ENCODE measurements around the gene RANGAP1.

RANGAP1 gene

GRCh38 chr22:41234815-41235695, 50.9 kb downstream of the RANGAP1 start:
- DNase-seq (ENCODE audit: low spot score) = no peak

GRCh38 chr22:41231369-41231768, 54.6 kb downstream of the RANGAP1 start:
- no peak for DNase-seq (ENCODE audit: low spot score)

DNA sequence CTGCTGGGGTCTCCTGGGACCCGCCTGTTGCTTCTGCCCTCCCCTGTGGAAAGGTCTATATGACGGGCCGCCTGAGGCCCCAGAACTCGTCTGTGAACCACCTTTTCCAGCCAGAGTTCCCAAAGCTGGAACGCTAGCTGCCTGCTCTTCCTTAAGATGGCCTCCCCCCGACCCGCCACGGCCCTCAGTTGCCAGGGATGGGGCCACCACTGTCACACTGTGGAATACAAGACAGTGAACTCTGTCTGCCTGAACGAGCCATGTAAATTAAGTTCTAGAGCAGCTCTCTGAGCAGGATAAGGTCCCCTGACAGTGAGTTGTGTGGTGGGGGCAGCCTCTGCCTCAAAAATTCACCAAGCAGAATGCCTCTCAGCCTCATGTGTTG, 55.6 kb downstream of the RANGAP1 start:
- DNase-seq (ENCODE audit: low spot score) = no peak

DNA sequence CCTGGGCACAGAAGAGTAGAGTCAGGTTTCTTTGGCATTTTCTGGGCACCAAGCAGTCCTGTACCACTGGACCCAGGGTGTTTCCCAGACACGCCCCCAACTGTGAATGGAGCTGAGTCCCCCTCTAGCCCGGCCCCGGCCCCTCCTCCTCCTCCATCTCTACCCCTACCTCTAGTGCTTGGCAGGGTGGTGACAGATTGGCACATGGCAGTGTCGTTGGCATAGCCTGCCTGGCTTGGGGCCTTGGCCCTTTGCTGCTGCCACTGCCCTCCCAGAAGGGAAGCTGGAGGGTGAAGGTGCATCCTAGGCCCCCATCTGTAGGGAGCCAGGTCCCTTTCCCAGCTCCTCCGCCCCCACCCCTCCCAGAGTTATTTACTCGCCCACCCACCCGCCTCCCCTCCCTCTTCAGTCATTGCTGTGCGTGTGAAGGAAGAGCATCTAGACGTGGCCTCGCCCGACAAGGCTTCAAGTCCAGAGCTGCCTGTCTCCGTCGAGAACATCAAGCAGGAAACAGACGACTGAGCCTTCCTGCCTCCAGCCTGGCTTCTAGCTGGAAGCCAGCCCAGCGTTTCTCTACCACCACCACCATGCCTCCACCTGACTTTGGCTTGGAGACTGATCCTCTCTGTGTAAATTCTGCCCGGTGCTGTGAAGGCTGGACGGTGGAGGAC, 56.1 kb downstream of the RANGAP1 start:
- no peak for DNase-seq (ENCODE audit: low spot score)

DNA sequence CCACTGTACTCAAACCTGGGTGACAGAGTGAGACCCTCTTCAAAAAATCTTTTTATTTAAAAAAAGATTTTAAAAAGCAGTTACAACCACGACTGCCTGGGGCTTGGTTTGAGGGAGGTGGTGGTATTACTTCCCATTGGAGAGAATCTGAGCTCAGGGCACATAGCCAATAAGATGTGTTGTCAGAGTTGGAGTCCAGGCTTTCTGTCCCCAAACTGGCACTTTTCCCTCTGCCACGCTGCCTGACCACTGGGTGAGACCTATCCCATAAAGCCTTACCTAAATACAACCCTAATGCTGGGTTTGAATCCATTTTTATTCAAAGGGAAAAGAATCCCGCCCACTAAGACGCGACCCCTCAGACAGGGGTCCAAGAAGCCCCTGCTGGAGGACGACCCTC, 56.8 kb downstream of the RANGAP1 start:
- DNase-seq (ENCODE audit: low spot score) = no peak

GRCh38 chr22:41226723-41227655, 59.0 kb downstream of the RANGAP1 start:
- DNase-seq (ENCODE audit: low spot score) = no peak

DNA sequence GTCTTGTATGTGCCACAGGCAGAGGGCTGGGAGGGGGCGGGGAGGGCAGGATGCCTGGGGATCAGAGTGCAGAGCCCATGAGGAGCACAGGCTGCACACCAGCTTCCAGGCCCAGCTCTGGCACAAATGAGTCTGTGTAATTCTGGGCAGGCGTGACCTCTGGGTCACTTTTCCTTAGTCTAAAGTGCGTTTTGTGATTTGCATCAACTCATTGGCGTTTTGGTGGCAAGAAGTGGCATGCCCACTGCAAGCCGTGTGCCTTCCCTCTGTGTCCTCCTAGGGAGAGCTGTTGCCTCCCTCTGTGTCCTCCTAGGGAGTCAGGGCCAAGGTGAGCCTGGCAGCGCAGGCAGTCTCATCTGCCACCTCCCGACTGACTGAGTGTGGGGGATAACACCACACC, 62.5 kb downstream of the RANGAP1 start:
- no peak for DNase-seq (ENCODE audit: low spot score)

- DNase-seq (ENCODE audit: low spot score) = no peak
These were observed 63.0 kb downstream of the RANGAP1 start for GRCh38 chr22:41222846-41223507.

- DNase-seq (ENCODE audit: low spot score) = peak; percentile 22
These were observed 68.3 kb downstream of the RANGAP1 start for GRCh38 chr22:41217553-41218157.

- no peak for DNase-seq (ENCODE audit: low spot score)
These were observed 69.0 kb downstream of the RANGAP1 start for GRCh38 chr22:41216984-41217383.

- DNase-seq (ENCODE audit: low spot score) = no peak
These were observed 70.1 kb downstream of the RANGAP1 start for GRCh38 chr22:41215926-41216325.

DNA sequence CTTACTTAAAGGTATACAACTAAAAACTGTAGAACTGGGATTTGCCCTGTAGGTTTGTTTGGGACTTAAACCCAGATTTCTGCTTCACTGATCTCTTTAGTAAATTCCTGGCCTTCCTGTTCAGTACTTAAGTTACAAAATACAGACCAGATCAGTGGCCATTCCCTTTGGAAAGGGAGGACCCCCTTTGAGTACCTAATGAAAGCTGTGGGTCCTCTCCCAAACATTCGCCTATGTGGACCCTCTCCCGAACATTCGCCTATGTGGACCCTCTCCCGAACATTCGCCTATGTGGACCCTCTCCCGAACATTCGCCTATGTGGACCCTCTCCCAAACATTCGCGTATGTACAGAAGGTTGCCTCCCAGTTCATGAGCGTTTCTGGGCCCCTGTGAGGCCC, 70.6 kb downstream of the RANGAP1 start:
- DNase-seq (ENCODE audit: low spot score) = no peak

DNA sequence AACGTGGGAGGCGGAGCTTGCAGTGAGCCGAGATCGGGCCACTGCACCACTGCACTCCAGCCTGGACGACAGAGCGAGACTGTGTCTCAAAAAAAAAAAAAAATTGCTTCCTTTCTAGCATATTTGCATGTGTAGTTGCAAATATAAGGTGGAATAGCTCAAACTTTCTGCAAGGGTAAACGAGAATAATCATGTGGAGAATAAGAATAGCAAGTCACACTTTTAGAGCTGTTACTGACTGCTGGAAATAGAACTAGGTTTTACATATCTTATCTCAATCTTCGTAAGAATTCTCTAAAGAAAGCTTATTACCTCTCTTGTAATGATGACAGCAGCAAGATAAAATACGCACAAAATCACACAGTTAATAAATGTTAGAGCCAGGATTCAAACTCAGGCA, 79.3 kb downstream of the RANGAP1 start:
- DNase-seq (ENCODE audit: low spot score) = no peak

DNA sequence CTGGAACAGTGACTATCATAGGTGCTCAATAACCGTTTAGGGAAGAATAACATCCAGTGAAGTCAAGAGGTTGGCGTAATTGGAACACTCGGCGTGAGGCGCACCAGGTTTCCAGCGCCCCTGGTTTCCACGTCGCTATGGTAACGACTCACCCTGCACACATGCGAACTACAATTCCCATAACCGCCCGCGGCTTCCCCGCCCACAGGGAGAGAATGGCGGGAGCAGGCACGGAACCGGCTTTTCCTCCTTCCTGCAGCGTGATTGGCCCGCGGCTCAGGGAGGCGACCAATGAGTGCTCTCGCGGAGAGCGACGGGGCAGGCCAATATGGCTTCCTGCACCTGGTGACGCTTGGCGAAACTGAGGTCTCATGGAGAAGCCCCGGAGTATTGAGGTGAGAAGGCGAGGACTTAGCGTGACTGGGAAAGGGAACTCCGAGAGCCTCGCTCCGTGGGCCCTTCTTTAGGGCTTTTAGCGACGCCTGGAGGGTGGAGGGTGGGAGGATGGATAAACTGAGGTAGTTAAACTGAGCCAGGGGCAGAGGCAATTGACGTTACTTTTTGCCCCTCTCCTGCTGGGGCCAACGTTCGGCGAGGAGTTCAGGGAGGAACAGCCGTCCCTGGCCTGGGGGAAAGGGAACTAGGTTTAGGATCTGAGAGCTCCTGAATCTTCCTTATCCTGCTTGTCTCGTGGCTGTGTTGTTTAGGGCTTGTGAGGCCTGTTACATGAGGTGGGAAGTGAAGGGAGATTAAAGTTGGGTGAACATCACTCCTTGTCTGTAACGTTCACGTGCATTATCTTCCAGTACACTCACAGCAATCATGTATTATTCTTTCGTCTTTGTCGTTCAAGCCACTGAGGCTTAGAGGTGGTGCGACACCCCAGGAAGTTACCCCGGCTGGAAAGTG, 80.7 kb downstream of the RANGAP1 start, which contains the start of gene L3MBTL2:
Gene L3MBTL2 (plus strand): TSS at position 321 of the 909 bp plus-strand sequence. CDS start 51 bp downstream, at position 372.
- peak; percentile 96 for DNase-seq (ENCODE audit: low spot score)

- DNase-seq (ENCODE audit: low spot score) = no peak
These were observed 81.9 kb downstream of the RANGAP1 start for GRCh38 chr22:41204066-41204465.

DNA sequence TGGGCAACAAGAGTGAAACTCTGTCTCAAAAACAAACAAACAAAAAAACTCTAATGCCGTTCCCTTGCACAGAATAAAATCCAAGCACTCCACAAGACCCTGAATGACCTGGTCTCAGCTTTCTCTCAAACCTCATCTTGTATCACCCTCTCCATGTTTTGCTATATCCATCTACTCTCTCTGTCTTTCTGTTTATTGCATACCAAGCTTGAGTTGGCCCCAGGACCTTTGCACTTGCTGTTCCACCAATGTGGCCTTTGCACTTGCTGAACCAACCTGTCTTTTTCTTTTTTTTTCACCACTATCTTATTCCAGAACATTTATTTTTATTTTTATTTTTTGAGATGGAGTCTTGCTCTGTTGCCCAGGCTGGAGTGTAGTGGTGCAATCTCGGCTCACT, 82.9 kb downstream of the RANGAP1 start:
- DNase-seq (ENCODE audit: low spot score) = no peak

GRCh38 chr22:41201141-41201540, 84.8 kb downstream of the RANGAP1 start:
- no peak for DNase-seq (ENCODE audit: low spot score)

GRCh38 chr22:41198027-41198580, 87.9 kb downstream of the RANGAP1 start:
- peak; percentile 30 for DNase-seq (ENCODE audit: low spot score)

DNA sequence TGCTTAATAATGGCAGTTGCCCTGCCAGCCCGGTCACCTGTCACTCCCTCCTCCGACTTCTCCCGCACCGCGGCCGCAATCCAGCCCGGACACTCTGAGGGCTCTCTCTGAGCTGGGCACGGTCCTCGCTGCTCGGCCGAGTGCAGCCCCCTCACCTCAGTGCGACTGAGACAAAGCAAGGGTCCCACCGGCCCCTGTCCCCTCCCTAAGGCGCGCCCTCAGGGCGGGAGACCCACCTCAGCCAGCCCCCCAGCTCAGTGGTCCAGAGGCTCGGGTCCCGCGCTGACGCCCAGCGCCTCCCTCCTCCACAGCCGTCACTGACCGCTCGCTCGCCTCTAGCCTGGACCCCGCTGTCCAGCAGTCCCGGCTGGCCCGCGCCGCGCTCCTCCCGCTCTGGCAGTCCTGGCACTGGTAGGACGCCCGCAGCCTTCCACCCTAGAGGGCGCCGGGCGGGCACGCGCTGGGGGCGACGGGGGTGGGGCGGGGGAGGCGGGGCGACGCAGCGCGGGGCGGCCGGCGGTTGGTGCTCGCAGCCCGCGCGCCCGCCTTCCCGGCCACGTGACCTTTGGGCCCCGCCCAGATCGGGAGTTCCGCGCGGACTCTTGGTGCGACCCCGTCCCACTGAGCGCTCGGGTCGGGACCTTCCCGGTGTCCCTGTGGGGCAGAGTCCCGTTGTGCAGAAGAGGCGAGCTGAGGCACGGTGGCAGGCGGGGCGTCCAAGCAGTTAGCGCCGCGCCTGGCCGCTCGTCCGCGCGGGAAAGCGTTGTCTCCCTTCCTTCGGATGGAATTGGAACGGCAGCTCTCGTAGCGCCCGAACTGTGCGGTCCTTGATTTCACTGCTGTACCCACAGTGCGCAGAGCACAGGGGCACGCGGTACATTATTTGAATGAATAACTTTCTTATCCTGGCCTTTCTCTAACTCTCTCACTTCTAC, 88.7 kb downstream of the RANGAP1 start:
- peak; percentile 73 for DNase-seq (ENCODE audit: low spot score)
